Dermis microvascular lymphatic vessel endothelial cell (primary cell): ENCODE results near the gene C5orf15. TPM values are rescaled to one million over a fixed set of nuclear protein-coding genes. Genes with fewer than 3 reads are reported as not detected.
"Not testable (repeated sequence)": the region's sequence is repeated elsewhere in the genome, so short reads cannot be mapped to it uniquely, and the experiment has no call there.

ENCODE experiments used
- DNase-seq, 2 donors: peaks; one replicate each; pipeline versions ENCODE4 v3.0.0 to v3.0.0-alpha.2; 2010; ENCODE audit warnings: low read depth in 2 of 2
- total RNA-seq: library from RNA; depleted of rRNA; stranded (reverse); fragments of >200 nt; gene quantifications from 2 replicates; pipeline ENCODE4 v1.2.1, GENCODE V29; 2014

Gene C5orf15
- total RNA-seq, 1 donor from 2014 or later = 23.0 TPM

DNA sequence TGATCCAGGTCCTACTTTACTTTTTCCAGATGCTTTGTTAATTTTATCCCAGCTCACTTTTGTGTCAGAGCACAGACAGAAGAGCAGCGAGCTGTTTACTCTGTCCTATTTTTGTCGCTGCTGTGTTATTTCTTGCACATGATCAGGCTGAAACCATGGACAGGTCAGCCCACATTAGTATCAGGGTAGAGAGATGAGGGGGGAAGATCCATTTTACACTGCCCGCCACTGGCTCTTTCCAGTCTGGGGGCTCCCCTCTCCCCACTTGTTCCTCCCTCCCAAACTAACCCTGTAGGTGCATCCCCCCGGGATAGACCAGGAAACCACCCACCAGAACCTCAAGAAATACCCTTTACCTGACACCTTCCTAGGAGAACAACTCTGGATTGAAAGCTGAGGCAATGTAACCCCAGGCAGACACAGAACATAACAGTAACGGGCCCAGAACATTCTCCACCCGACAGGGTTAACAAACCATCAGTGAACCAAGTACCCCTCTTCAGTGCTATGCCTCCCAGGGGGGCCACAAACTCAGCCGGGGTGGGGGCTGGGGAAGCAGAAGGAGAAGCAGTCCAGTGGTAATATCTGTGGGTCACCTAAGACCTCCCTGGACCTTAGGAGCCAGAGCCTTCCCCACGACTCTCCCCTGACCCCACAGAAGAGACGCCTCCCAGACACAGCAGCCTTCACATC is 26.0 kb upstream of the C5orf15 start:
- DNase-seq = no peak

DNA sequence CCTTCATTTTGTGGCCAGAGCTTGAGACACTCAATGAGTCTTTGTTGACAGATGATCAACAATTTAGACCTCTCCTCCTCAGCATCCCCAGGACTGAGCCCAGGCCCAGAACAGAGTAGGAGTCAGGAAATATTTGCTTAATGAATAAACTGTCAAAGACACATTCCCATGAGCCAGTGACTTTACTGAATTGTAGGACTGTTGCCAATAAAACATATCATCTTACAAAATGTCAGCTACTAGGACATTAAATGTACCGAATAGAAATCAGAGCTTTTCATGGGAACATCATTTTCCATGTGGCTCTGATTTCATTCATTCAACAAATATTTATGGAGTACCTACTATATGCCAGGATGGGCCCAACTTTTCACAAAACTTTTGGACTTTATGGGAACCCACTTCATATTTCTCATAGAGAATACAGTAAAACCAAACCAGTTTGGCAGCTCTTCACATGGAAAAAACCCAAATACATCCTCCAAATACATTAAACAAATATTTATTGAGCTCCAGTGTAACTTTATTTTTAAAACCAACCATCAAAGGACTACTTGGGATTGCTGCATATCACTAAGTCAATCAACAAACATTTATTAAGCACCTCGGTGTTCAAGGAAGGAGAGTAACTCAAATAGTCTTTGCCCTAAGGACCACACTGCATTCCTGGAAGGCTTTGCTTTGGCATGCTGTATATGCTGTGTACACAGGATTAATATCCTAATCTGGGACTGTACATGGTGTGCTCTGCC is 24.9 kb upstream of the C5orf15 start:
- peak in 1 of 2 donors; percentile 72 for DNase-seq

DNA sequence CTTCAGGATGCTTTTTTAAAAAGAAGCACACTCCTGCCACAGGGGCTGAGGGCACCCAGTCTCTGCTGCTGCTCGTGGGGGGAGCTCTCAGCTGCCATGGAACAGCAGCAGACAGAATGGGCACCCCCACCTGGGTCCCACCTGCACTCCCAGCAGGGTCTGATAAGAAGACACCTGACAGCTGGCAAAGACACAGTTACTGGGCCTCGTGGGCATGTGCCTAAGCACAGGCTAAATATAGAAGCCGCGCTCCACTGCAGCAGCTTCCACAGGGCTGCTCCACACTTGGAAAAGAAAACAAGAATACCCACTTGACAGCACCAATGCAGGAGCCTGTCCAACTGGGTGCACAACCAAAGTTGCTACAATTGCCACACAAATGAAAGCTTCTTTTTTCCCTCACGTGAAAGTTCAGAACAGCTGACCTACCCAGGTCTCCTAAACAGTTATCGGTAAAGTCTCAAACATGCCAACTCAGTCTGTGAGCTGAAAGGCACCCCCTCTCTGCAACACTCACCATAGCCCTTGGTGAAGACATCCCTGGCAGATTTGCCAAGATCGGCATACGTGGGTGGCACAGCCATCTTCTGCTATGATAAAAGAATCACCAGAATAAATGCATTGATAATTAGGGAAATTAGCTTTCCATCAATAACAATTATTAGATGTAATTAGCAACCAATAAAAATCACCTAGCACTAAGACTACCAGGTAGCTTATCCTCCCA is 24.2 kb upstream of the C5orf15 start:
- DNase-seq = no peak

DNA sequence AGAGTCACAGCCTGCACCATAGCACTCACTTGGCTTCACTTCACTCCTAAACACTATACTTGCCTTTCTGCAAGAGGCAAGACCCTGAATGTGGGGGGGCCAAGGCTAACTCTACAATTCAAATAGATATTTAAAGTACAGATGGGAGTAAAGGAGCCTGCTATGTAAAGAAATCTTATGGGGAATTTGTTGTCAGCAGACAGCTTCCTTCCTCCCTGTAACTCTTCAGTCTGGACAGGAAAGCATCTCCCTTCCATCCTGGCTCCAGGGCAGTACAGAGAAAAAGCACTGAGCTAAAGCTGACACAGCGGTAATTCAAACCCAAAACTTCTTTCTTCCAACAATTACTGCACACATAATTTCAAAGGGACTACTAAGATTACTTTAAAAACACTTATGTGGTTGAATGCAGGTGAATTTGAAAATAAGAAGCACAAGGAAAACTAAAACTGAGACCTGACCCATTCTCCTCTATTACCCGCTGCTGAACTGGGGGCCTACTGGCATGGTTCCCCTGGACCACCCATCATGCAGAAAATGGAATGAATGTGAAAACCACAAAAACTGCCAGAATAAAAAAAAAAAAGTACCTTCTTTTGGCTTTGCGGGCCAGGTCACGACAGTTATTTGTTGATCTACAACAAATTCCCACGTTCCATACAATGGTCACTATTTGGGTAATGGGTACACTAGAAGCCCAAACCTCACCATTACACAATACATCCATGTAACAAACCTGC is 22.9 kb upstream of the C5orf15 start:
- peak in 1 of 2 donors; percentile 68 for DNase-seq

DNA sequence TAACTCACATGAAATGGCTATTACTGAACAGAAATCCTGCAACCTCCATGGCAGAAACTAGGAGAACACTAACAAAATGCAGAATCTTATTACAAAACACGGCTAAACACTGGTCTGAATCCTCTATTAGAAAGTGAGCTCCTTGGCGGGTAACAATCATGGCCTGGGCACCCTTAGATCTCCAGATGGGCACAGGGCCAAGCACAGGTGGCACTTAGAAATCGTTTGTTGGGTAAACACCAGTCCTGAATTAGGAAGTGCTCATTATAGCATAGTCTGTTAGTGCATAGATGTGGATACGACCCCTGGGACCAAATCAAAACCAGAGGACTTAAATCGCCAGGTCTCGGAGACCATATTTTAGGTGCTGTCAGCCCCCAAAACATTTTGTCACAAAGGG is 22.0 kb upstream of the C5orf15 start:
- DNase-seq = no peak

DNA sequence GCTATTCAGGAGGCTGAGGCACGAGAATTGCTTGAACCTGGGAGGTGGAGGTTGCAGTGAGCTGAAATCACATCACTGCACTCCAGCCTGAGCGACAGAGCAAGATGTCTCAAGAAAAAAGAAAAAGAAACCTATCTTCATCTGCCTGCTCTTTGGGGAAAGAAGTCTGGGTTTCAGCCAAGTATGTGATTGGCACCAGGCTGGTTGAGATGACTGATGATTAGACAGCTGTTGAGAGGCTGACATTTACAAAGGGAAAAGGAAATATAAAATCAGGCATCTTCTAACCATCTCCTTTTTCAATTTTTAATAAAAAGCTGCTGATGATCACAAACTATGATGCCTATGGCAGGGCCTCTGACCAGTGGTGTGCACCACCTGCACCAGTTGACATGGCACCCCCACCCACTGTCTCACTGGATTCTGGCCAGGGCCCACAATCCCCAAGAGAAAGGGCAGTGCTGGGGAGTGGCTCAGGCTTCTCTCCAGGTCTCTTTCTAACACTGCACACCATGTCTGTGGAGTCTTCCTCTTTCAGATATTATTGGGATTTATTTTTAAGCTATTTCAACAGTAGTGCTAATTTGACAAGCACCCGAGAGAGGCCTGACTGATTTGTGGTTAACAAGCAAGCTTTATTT is 17.2 kb upstream of the C5orf15 start:
- no peak for DNase-seq

DNA sequence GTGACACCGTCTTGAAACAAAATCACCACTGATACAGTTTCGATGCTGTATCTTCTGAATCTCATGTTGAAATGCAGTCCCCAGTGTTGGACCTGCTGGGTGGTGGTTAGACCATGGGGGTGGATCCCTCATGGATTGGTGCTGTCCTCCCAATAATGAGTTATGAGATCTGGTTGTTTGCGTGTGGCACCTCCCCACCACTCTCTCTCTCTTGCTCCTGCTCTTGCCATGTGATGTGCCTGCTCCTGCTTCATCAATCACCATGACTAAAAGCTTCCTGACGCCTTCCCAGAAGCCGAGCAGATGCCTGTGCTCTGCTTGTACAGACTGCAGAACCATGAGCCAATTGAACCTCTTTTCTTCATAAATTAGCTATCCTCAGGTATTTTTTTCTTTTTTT is 15.2 kb upstream of the C5orf15 start:
- DNase-seq = no peak

DNA sequence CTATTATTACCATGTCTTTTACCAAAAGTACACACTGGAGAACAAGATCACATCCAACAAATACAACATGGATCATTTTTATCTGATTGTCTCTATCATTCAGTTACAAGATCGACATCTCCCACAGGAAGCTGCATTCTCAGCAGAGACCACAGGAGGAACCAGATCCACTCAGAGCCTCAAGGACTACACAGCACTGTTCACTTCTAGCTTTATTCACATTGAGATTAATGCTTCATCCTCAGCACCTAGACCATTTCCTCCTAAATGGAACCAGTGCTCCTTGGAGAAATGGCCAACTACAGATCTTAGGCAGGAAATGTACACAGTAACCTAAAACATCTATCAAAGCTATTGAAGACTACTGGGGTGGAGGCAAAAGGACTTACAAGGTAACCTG is 13.3 kb upstream of the C5orf15 start:
- no peak for DNase-seq

DNA sequence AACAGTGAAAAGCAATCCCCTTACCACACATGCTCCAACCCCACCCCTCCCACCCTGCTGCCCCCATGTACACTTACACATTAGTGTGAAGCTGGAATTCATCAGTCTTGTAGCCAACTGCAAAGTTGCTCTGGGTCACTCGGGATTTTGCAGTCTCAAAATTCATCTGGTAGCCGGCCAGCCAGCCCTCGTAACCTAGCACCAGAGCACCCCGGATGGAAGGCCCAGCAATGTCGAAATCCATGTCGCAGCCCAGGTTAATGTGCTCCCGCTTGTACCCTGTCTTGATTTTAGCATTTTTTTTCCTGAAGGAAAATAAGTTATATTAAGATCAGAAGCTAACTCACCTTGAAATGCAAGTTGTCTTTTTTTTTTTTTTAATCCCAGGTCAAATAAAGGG is 12.2 kb upstream of the C5orf15 start:
- DNase-seq = no peak

DNA sequence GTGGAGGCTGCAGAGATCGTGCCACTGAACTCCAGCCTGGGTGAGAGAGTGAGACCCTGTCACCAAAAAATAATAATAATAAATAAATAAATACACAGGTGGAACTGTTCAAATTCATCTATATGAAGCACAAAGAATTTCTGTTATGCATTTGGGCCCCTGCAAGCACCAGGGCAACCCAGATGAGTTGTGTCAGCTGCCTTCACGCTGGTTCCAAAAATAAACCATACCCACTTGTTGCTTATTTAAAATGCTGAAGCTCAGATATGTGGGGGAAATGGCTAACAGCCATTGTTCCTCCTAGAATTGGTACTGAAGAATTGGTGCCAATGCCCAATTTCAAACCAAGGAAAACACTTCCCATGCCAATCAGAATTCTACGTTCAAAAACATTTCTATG is 10.5 kb upstream of the C5orf15 start:
- DNase-seq = no peak

DNA sequence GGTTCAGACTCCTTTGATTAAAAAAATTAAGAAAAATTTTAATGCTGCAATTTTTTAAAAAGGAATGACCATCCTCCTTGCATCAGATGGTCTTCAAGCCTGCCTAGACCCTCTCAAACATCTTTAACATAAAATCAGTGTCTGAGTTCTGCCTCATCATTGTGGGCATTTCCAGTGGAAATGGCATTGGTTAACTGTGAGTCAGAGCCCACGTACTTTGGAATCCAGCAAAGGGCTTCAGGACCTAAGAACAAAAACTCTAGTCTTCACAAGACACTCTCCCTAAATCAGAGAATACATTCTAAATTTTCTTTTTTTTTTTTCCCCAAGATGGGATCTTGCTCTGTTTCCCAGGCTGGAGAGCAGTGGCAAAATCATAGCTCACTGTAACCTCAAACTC is 9.4 kb upstream of the C5orf15 start:
- DNase-seq = no peak

DNA sequence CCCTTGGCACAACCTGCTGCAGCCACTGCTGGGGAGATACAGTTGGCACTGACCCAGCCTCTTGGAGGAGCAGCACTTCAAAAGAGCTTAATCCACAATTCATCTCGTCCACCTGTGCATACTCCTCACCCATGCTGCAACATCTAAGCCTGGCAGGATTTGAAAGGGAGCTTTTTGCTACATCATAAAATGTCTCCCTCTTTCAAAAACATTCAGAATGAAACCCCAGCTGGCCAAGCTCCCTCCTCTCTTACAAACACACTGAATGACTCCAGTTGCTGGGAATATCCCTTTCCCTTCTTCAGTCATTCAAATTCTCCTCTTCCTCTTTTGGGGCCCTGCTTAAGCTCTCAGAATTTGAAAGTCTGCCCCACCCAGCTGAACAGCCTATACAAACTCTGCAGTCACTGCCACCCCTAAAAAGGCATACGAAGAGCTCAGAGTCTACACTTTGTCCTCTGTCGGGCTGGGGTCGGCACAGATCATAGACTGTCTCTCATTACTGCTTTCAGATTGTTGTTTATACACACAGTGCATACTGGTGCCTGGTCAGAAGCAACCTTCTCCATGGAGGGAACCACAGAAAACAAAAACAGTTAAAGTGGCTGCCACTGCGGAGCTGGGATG is 8.8 kb upstream of the C5orf15 start:
- DNase-seq = no peak

DNA sequence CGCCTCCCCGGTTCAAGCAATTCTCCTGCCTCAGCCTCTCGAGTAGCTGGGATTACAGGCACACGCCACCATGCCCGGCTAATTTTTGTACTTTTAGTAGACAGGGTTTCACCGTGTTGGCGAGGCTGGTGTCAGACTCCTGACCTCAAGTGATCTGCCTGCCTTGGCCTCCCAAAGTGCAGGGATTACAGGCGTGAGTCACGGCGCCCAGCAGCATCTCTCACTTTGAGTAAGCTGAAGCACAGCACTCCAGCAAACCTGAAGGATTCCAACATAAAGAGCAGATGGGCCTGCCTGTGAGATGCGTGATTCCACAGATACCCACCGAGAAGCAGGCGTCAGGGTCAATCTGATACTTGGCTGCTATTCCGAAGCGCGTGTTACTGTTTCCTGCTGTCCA is 7.1 kb upstream of the C5orf15 start:
- not testable (repeated sequence) for DNase-seq

DNA sequence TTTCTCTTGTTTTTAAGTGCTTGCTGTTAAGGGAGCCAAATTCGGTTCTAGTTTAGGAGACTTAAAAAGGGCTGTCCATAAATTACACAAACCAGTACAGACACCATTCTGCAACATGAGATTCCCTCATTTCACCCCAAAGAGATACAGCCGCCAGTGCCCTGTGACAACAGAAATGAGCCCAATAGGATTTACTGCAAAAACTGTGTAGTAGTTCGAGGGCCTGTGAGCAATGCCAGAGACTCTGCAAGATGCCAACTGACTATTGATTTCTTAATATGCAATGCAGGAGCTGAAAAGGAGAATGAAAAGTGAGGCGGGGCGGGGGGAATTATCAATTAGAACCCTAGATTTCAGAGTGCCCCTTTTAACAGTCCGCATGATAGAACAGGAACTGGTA is 5.7 kb upstream of the C5orf15 start:
- DNase-seq = no peak

DNA sequence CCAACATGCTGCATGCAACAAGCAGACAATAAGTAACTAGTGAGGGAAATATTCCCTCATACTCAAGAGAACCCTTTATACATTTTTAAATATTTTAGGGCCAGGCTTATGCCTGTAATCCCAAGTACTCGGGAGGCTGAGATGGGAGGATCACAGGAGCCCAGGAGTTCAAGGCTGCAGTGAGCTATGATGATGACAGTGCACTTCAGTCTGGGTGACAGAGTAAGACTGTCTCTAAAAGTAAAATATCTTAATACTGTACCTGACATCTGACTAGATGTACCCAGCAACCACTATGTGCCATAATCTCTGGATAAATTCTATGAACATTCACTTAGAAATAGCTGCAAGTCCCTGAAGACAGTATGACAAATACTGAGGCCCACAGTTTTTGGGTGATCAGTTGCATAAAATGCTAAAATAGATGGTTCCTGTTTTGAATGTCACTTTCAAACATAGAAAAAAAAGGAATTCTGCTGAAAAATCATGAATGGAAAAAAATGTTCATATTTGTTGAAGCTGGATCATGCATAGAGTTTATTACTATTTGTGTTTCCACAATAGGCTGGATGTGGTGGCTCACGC is 2.0 kb upstream of the C5orf15 start:
- DNase-seq = no peak

DNA sequence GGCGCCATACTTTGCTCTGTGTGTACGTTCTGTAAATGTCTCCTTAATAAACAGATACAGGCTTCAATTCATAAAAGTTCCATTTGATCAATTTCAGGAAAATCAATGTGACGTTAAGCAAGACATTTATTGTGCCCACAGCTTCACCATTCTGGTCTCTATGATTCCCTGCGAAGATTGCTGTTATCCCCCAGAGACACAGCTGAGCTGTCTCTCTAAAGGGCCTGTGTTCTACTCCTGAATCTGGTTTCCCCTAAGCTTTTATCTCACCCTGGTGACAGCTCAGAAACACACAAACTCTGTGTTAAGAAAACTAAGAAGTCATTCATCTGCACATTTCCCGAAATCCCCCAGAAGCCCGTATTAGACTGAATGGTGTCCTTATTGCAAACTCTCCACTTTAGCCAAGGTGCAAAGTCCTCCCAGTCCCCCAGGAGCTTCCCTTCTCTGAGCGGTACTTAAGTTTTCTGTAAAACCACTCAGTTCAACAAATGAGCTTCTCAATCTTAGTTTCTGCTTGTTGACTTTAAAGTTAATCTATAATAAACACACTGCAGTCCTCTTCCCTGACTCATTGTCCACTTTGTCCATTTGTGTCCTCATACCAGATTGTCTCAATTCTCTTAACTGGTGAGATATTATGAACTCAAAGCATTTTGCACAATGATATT is 1.4 kb upstream of the C5orf15 start:
- DNase-seq = no peak

DNA sequence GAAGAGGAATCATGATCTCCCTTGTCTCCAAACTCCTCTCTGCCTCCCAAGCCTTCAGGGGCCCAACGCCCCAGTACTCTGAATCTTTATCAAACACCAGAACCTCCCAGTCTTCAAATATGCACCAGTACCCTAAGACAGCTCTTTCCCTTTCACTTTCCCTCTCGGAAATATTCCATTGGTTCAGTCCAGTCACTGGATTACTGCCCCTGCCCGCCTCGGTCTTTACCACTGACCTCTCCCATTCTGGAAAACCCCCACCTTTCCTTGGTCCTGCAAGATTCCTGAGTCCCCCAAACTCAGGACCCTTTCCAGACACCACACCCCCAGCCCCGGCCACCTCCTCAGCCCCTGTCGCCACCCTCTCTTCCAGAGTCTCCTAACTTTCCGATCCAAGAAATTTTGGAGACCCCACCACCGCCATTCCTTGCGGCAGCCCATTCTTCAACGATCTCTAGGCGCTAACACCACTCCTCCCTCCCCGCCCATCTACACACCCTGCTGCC is 674 bp downstream of the C5orf15 start:
- peak in 1 of 2 donors; percentile 51 for DNase-seq

DNA sequence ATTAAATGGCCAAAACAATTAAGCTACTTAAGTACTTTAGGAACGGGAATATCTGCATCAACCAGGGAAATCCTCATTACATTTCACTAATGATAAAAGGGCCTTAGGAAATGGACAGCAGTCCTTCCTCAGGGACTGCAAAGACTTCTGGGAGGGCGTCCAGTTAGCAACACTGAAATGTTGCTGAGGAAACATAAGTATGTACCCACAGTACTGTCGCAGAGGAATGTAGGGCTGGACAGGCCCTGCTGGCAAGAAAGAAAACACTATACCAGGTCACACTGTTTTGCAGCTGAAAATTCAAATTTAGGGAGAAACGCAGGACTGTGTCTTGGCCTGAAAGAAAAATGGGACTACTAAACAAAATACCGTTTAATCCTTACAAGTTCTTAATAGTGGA is 1.3 kb downstream of the C5orf15 start:
- DNase-seq = no peak

DNA sequence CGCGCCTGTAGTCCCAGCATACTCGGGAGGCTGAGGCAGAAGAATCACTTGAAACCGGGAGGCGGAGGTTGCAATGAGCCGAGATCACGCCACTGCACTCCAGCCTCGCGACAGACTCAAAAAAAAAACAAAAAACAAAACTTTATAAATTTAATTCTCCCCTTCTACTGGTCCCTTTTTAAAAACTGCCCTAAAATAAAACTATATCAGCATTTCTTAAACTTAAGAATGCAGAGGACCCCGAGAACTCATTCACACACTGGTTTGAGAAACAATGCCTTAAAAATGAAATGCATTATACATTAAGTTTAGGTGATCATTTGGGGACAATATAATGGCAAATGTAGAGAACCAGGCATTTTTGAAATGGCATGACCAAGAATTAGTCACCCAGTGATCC is 2.3 kb downstream of the C5orf15 start:
- no peak for DNase-seq
